Heart left ventricle (tissue), 16 donors: ENCODE data around the gene ARHGEF28. TPM values are rescaled to one million over a fixed set of nuclear protein-coding genes. Genes with fewer than 3 reads are reported as not detected.

Source experiments
- ATAC-seq, 4 donors: fragments of 200-7000 bp; cut with Tn5 transposase; one replicate each; pipeline ENCODE4 v1.9.1; 2020 to 2022; ENCODE audit warnings: moderate library complexity in 4 of 4, mild to moderate bottlenecking in 3 of 4, moderate number of reproducible peaks in 1 of 4
- DNase-seq, 5 donors: peaks; one replicate each; pipeline ENCODE4 v3.0.0-alpha.2; 2020
- H3K27ac ChIP-seq, 12 donors: fragments of 200-600 bp; sonication (generic) in 4 of 12; one replicate each; pipeline versions ENCODE4 v1.5.0 to v1.8.0; 2016 to 2022; ENCODE audit warnings: mild to moderate bottlenecking in 2 of 12
- H3K27me3 ChIP-seq, 9 donors: fragments of 200-600 bp; sonication (generic) in 2 of 9; one replicate each; pipeline versions ENCODE4 v1.5.1 to v1.8.0; 2016 to 2022; ENCODE audit warnings: mild to moderate bottlenecking in 3 of 9
- H3K36me3 ChIP-seq, 9 donors: fragments of 200-600 bp; sonication (generic) in 2 of 9; one replicate each; pipeline versions ENCODE4 v1.5.0 to v1.8.0; 2018 to 2022; ENCODE audit warnings: mild to moderate bottlenecking in 2 of 9
- H3K4me1 ChIP-seq, 12 donors: fragments of 200-600 bp; sonication (generic) in 4 of 12; one replicate each; pipeline versions ENCODE4 v1.5.0 to v1.8.0; 2016 to 2022; ENCODE audit warnings: mild to moderate bottlenecking in 3 of 12
- H3K4me3 ChIP-seq, 12 donors: fragments of 200-600 bp; sonication (generic) in 4 of 12; one replicate each; pipeline versions ENCODE4 v1.5.0 to v1.8.0; 2017 to 2022; ENCODE audit warnings: mild to moderate bottlenecking in 9 of 12, moderate library complexity in 4 of 12
- H3K9me3 ChIP-seq, 12 donors: fragments of 200-600 bp; sonication (generic) in 4 of 12; one replicate each; pipeline versions ENCODE4 v1.5.0 to v1.8.0; 2016 to 2022; ENCODE audit warnings: mild to moderate bottlenecking in 1 of 12
- CTCF ChIP-seq, 12 donors: fragments of 200-600 bp; sonication (generic) in 4 of 12; IDR thresholded peaks; one replicate each; pipeline versions ENCODE4 v1.5.0 to v1.8.0; 2018 to 2022; ENCODE audit warnings: antibody characterized with exemption in 12 of 12, mild to moderate bottlenecking in 5 of 12
- POLR2A ChIP-seq, 2 donors: fragments of 450-650 bp; IDR thresholded peaks; one replicate each; pipeline ENCODE4 v1.6.1; 2017; ENCODE audit warnings: antibody characterized with exemption in 2 of 2, mild to moderate bottlenecking in 2 of 2, moderate library complexity in 2 of 2
- WGBS, 4 donors: extraction: QIAGEN DNeasy Blood & Tissue Kit in 2 of 4; methylation state at CpG; one replicate each; pipeline versions ENCODE4 v1.1.5 to v1.1.7; 2013 to 2018; 5-methylcytosine and 5-hydroxymethylcytosine counted together
- intact Hi-C, 10 donors: fragments of 100-400 bp; cut with DNase I; formaldehyde crosslinking; loops; one replicate each; pipeline versions ENCODE4 v1.11.1 to v1.14.2; 2022
- polyA plus RNA-seq, 2 donors: library from polyadenylated mRNA; stranded (reverse); fragments of 200-250 nt; gene quantifications; one replicate each; pipeline ENCODE4 v1.2.3, GENCODE V29; 2013
- total RNA-seq, 9 donors: library from RNA; depleted of rRNA in 2 of 9; stranded (reverse); fragments of >200 nt in 2 of 9; fragmentation: NEBNext Ultra II Directional in 3 of 9; extraction: Animal tissue kit (Norgen Biotek cat#: 25700) in 3 of 9; gene quantifications; one replicate each; pipeline versions ENCODE4 v1.1.0 to v1.2.4, GENCODE V29; 2016 to 2023
- donor health status: ischemic (EF 13 %, LVEDD 7.1; RV severe dilation, severe dysfunction).
- donor health status: healthy with polysubstance abuse.
- donor health status: DM: no; HTN: yes; CAD: no.
- donor health status: DM: no; HTN: no; CAD: no.
- donor health status: ischemic (EF 25% LVEDD 6.9; RV normal size, moderate dysfunction).
- donor health status: ischemic (EF 25% LVEDD 5.7; RV mildly dilated, moderate dysfunction).
- donor health status: healthy.
- donor health status: DM: yes; HTN: yes; CAD: no.
- donor health status: ischemic (EF 35%, LVEDD 5.7; RV mildly dilated, moderate dysfunction).
- donor health status: nonischemic (EF 11% LVEDD 7.7; RV severe dilation, severe dysfunction).
- donor health status: DM: yes; HTN: yes; CAD: no.
- donor health status: PGD.
- donor health status: ischemic (EF 29% LVEDD 5.4; RV normal size, mild dysfunction).
- donor health status: nonischemic (EF 23%, LVEDD 6.1; RV moderate dilation, normal function).

ARHGEF28 gene
- total and polyA plus RNA-seq, 11 donors = 0.51 to 7.7 (median 1.7) TPM

- Histone ChIP-seq H3K4me3 (no peak overlapping the region), H3K36me3 (peaks cover 0 to 13% (median 0%) of the 10 kb centered on the region in 9 donors), H3K4me1 (peaks cover 0 to 16% (median 4%) of the 10 kb centered on the region in 12 donors), H3K9me3 (no peaks in the 10 kb centered on the region), H3K27ac (no peak overlapping the region), H3K27me3 (no peaks in the 10 kb centered on the region)
- intact Hi-C loops = loop anchor here in 1 of 10 donors (5.0 kb wide), 1 partner anchor 113 kb away; no protein-coding TSS in a partner anchor
- no peak for TF ChIP-seq CTCF (IDR thresholded peaks at IDR 0.05)
- no peak for TF ChIP-seq POLR2A (IDR thresholded peaks at IDR 0.05)
- no peak for DNase-seq
- ATAC-seq = no peak
Measured at GRCh38 chr5:73913971-73914370, 288.0 kb downstream of the ARHGEF28 start.

- no peak for DNase-seq
- H3K36me3 ChIP-seq = peaks cover 0 to 9% (median 0%) of the 10 kb centered on the region in 9 donors
- no peak for TF ChIP-seq CTCF (IDR thresholded peaks at IDR 0.05)
- no peak for TF ChIP-seq POLR2A (IDR thresholded peaks at IDR 0.05)
- no peak overlapping the region for H3K27ac ChIP-seq
- no peak for ATAC-seq
- H3K4me3 ChIP-seq = no peak overlapping the region
- H3K9me3 ChIP-seq = no peaks in the 10 kb centered on the region
- H3K27me3 ChIP-seq = no peaks in the 10 kb centered on the region
- intact Hi-C loops = no loop called here
- 59 to 72% (median 64%) methylated on average over 1 of the region's 1 CpG for WGBS, 4 donors
- peaks cover 0 to 21% (median 4%) of the 10 kb centered on the region in 12 donors for H3K4me1 ChIP-seq
Measured at GRCh38 chr5:73915345-73915744, 289.3 kb downstream of the ARHGEF28 start.

GRCh38 chr5:73917433-73917832 is 291.4 kb downstream of the ARHGEF28 start:
- peak in 3 of 5 donors; percentile 39 to 65 (median 48) for DNase-seq
- no peaks in the 10 kb centered on the region for H3K27me3 ChIP-seq
- intact Hi-C loops = no loop called here
- H3K4me1 ChIP-seq = peaks cover 0 to 21% (median 4%) of the 10 kb centered on the region in 12 donors
- ATAC-seq = peak in 3 of 4 donors; percentile 50 to 79 (median 71)
- H3K4me3 ChIP-seq = no peak overlapping the region
- WGBS, 4 donors = 56 to 65% (median 62%) methylated on average over 3 of the region's 3 CpGs
- no peak overlapping the region for H3K27ac ChIP-seq
- H3K36me3 ChIP-seq = no peaks in the 10 kb centered on the region
- no peaks in the 10 kb centered on the region for H3K9me3 ChIP-seq
- TF ChIP-seq POLR2A (IDR thresholded peaks at IDR 0.05) = no peak
- TF ChIP-seq CTCF (IDR thresholded peaks at IDR 0.05) = no peak

- Histone ChIP-seq H3K4me3 (no peak overlapping the region), H3K9me3 (no peaks in the 10 kb centered on the region), H3K27ac (no peak overlapping the region), H3K36me3 (no peaks in the 10 kb centered on the region), H3K27me3 (no peaks in the 10 kb centered on the region), H3K4me1 (peaks cover 0 to 21% (median 4%) of the 10 kb centered on the region in 12 donors)
- 90 to 95% (median 93%) methylated on average over 4 of the region's 4 CpGs for WGBS, 4 donors
- peak in 1 of 4 donors; percentile 31 for ATAC-seq
- intact Hi-C loops = no loop called here
- no peak for TF ChIP-seq CTCF (IDR thresholded peaks at IDR 0.05)
- TF ChIP-seq POLR2A (IDR thresholded peaks at IDR 0.05) = no peak
- DNase-seq = no peak
Measured at GRCh38 chr5:73917891-73918290, 291.9 kb downstream of the ARHGEF28 start.
